Astrocyte of the cerebellum (primary cell): ENCODE measurements around the gene ANKRD10.

Experiments
- DNase-seq: peaks from one replicate; pipeline ENCODE4 v3.0.0-alpha.2; 2011; ENCODE audit warnings: low read depth
- H3K4me3 ChIP-seq: 2 replicates; pipeline ENCODE4 v1.5.1; 2011; ENCODE audit warnings: mild to moderate bottlenecking, low read depth, low read length, moderate library complexity
- in situ Hi-C: cut with HindIII; loops from 2 replicates; pipeline ENCODE4 v1.10.0; 2017; ENCODE audit warnings: low sequenced_read_pairs
- TF ChIP-seq, protein P1 (sequence below): IDR thresholded peaks from 2 replicates; pipeline ENCODE4 v1.5.1; 2012; ENCODE audit warnings: low read length, low read depth, moderate library complexity, mild to moderate bottlenecking; ENCODE audit errors: missing control alignments

Gene ANKRD10

DNA sequence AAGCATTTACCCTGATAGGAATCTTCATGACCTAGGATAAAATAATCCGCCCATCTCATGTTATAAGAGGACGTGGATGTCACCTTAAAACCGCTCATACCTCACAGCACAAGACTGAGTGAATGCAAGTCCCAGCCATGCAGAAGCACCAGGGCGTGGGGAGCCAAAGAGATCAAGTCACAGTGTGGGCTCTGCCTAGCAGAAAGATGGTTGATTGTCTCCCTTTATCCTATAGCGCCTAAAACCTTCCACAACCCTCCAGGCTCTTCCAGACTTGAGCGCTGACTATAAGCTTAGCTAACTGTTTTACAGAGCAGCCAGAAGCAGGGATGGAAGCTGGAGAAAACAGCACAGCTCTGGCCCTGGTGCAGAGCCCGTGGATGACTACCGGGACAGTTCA, 6.8 kb upstream of the ANKRD10 start:
- H3K4me3 ChIP-seq: no peak overlapping the region
- TF ChIP-seq, protein P1, sequence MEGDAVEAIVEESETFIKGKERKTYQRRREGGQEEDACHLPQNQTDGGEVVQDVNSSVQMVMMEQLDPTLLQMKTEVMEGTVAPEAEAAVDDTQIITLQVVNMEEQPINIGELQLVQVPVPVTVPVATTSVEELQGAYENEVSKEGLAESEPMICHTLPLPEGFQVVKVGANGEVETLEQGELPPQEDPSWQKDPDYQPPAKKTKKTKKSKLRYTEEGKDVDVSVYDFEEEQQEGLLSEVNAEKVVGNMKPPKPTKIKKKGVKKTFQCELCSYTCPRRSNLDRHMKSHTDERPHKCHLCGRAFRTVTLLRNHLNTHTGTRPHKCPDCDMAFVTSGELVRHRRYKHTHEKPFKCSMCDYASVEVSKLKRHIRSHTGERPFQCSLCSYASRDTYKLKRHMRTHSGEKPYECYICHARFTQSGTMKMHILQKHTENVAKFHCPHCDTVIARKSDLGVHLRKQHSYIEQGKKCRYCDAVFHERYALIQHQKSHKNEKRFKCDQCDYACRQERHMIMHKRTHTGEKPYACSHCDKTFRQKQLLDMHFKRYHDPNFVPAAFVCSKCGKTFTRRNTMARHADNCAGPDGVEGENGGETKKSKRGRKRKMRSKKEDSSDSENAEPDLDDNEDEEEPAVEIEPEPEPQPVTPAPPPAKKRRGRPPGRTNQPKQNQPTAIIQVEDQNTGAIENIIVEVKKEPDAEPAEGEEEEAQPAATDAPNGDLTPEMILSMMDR: no peak
- no peak for DNase-seq
- in situ Hi-C loops: no loop called here

DNA sequence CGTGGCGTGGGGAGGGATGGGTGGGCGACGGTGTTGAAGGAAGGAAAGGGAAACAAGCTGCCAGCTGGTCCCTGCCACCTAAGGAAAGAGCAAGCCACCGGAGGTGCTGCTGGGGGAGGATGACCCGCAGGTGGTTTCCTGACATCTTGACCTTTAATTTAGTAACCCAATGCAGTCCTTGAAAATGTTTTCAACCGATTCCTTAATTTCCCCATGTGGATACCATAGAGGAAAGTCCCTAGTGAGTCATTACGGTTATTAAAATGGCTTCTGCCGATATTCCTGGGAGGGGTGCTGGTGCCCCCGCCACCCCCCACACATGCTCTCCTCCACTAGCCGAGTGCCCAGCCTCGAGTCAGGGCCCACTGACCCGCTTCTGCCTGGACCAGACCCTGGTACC, 6.3 kb upstream of the ANKRD10 start:
- no peak overlapping the region for H3K4me3 ChIP-seq
- TF ChIP-seq, protein P1: no peak
- DNase-seq: no peak
- in situ Hi-C loops: no loop called here

DNA sequence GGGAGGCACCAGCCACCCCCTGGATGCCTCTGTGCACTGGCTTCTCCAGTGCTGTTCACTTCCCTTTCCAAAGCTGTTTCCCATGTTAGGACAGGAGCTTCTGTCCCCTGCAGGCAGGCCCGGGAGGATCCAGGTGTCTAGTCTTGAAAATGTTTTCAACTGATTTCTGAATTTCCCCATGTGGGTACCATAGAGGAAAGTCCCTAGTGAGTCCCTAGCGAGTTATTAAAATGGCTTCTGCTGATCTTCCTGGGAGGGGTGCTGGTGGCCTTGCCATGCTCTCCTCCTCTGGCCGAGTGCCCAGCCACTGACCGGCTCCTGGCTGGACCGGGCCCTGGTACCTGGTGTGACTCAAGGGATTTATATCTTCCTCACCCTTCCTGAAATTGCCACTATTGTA, 5.2 kb upstream of the ANKRD10 start:
- no peak overlapping the region for H3K4me3 ChIP-seq
- TF ChIP-seq, protein P1: no peak
- in situ Hi-C loops: no loop called here
- DNase-seq: no peak

DNA sequence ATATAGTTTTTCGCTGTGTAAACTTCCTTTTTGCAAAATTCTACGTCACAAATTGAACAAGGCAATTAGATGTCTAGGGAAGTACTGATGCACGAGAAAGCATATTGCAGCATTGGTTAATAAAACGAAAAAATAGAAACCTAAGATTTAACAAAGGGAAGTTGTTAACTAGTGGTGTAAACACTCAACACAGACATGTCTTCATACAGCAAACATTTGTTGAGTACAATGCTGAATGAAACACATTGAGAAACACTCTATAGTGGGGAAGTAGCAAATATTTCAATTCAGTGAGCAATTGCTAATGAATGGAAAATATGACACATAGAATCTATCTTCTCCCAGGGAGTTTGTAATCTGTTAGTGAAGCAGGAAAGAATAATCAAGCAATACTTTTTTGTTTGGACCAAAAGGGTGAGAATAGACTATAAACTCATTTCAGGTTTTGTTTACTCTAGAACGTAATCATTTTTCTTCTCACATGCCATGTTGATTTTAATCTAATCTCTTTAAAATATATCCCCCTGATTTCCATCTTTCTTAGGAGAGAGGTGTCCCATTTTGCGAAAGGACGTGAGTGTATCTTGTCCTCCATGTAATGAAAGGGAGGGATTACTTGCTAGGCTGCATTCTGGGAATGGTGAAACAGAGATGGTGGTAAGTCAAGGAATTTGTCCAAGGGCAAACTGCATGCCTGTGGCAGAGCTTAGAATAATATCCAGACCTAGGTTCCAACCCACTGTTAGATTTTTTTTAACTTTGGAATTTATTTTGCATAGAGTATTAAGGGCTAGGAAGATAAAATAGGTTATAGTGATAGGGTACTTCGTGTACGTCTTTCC, 1.7 kb upstream of the ANKRD10 start:
- DNase-seq: peak; percentile 76
- TF ChIP-seq, protein P1: no peak
- in situ Hi-C loops: no loop called here
- H3K4me3 ChIP-seq: peak overlapping the region; percentile 92

DNA sequence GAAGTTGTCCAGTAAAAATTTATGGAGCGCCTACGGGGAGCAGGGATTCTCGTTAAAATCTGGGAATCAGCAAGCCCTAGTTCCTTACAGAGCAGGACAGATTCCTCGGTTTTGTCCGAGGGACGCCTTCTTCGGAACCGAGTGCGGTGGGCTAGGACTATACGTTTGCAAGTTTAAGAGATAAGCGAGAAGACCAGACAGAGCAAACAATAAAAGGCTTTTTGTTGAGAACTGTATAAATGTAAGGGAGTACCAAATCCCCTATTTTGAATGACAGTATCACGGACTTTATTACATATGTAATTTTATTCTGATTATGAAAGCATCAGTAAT, 971 bp upstream of the ANKRD10 start:
- in situ Hi-C loops: no loop called here
- TF ChIP-seq, protein P1: no peak
- DNase-seq: no peak
- peak overlapping the region; percentile 92 for H3K4me3 ChIP-seq

DNA sequence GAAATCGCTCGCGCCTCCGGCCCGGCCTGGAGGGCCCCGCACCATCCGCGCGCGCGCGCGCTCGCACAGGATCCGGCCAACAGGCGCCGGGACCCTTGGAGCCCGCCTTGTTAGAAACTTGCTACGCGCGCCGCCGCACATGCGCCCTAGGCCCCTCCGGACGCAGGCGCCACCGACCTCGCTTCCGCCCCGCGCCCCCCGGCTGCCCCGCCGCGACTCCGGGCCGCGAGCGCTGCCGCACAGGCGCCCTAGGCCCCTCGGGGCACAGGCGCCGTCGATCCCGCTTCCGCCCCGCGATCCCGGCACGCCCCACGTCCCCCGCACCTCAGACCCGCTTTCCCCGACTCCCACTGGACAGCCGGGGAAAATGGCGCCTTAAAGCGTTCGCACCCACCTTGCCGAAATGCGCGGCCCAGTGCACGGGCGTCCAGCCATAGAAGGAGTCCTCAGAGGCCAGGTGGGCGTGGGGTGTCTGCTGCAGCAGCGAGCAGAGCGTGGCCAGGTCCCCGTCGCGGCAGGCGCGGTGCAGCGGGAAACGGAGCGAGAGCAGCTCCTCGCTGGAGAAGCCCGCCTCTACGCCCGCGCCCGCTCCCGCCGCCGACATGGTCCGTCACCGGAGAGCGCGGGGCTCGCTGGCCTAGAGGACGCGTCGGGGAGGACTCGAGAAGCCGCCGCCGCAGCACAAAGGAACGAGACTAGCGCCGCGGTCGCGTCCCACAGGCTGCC, 375 bp downstream of the ANKRD10 start:
- no peak for DNase-seq
- H3K4me3 ChIP-seq: peak overlapping the region; percentile 92
- in situ Hi-C loops: no loop called here
- TF ChIP-seq, protein P1: no peak
